DMS153 treated with DMSO at 0.1 percent for 48 hours (cell line): ENCODE results near the gene TUBGCP2.
"Not testable (repeated sequence)": the region's sequence is repeated elsewhere in the genome, so short reads cannot be mapped to it uniquely, and the experiment has no call there.

Experiments used
- DNase-seq: peaks from one replicate; lab custom pipeline; 2025; ENCODE audit not compliant: unreplicated experiment; lab: John Stamatoyannopoulos, UW

TUBGCP2 gene

GRCh38 chr10:133326745-133327650 is 18.3 kb upstream of the TUBGCP2 start:
- DNase-seq: no peak

GRCh38 chr10:133326223-133326551 is 17.5 kb upstream of the TUBGCP2 start:
- no peak for DNase-seq

- DNase-seq: no peak
Measured at GRCh38 chr10:133325440-133326222, 17.0 kb upstream of the TUBGCP2 start.

- no peak for DNase-seq
Measured at GRCh38 chr10:133324857-133325260, 16.2 kb upstream of the TUBGCP2 start.

- DNase-seq: peak; percentile 67
Measured at GRCh38 chr10:133324198-133324792, 15.6 kb upstream of the TUBGCP2 start.

GRCh38 chr10:133322064-133322709 is 13.5 kb upstream of the TUBGCP2 start:
- not testable (repeated sequence) for DNase-seq

GRCh38 chr10:133320852-133321422 is 12.3 kb upstream of the TUBGCP2 start:
- not testable (repeated sequence) for DNase-seq

GRCh38 chr10:133318494-133319127 is 9.9 kb upstream of the TUBGCP2 start:
- DNase-seq: peak; percentile 51

GRCh38 chr10:133316732-133317131 is 8.1 kb upstream of the TUBGCP2 start:
- no peak for DNase-seq

- no peak for DNase-seq
Measured at GRCh38 chr10:133316266-133316665, 7.6 kb upstream of the TUBGCP2 start.

GRCh38 chr10:133315847-133316246 is 7.2 kb upstream of the TUBGCP2 start:
- DNase-seq: no peak

GRCh38 chr10:133314911-133315310 is 6.2 kb upstream of the TUBGCP2 start:
- no peak for DNase-seq

GRCh38 chr10:133313192-133313591 is 4.5 kb upstream of the TUBGCP2 start:
- no peak for DNase-seq

GRCh38 chr10:133312769-133313145 is 4.1 kb upstream of the TUBGCP2 start:
- no peak for DNase-seq

- DNase-seq: no peak
Measured at GRCh38 chr10:133312016-133312768, 3.5 kb upstream of the TUBGCP2 start.

GRCh38 chr10:133311570-133311969 is 2.9 kb upstream of the TUBGCP2 start:
- no peak for DNase-seq

- no peak for DNase-seq
Measured at GRCh38 chr10:133310789-133311188, 2.1 kb upstream of the TUBGCP2 start.

- no peak for DNase-seq
Measured at GRCh38 chr10:133310399-133310755, 1.7 kb upstream of the TUBGCP2 start.

GRCh38 chr10:133309720-133310398 is 1.2 kb upstream of the TUBGCP2 start:
- DNase-seq: peak; percentile 38
